D721Med (cell line): ENCODE measurements around the gene SLC22A5.

Experiments
- DNase-seq: peaks from one replicate; pipeline ENCODE4 v3.0.0; 2011; ENCODE audit warnings: low spot score; ENCODE audit not compliant: insufficient read length
- FAIRE-seq: peaks from 2 replicates; lab custom pipeline; 2011; peaks lifted over from hg19 to GRCh38; lab: Jason Lieb, UNC
- CTCF ChIP-seq: IDR thresholded peaks from 2 replicates; pipeline ENCODE4 v1.5.1; 2012; ENCODE audit warnings: mild to moderate bottlenecking, control low read depth; ENCODE audit not compliant: insufficient read depth; ENCODE audit errors: missing control alignments

Gene SLC22A5

GRCh38 chr5:132428147-132428482, 58.6 kb downstream of the SLC22A5 start:
- DNase-seq (no peak), FAIRE-seq (no peak)
- no peak for TF ChIP-seq CTCF

- TF ChIP-seq CTCF: no peak
- DNase-seq: no peak
- FAIRE-seq: no peak
These were observed 59.3 kb downstream of the SLC22A5 start for GRCh38 chr5:132428484-132429462.

- FAIRE-seq: no peak
- no peak for DNase-seq
- TF ChIP-seq CTCF: no peak
These were observed 60.2 kb downstream of the SLC22A5 start for GRCh38 chr5:132429463-132430440.

GRCh38 chr5:132430746-132431145, 61.2 kb downstream of the SLC22A5 start:
- FAIRE-seq: no peak
- no peak for DNase-seq
- TF ChIP-seq CTCF: no peak

GRCh38 chr5:132431632-132432031, 62.1 kb downstream of the SLC22A5 start:
- no peak for TF ChIP-seq CTCF
- FAIRE-seq (no peak), DNase-seq (no peak)

GRCh38 chr5:132433141-132433540, 63.6 kb downstream of the SLC22A5 start:
- FAIRE-seq (no peak), DNase-seq (no peak)
- TF ChIP-seq CTCF: no peak
